MM.1S (cell line): ENCODE results near the gene PERM1.

ENCODE experiments used
- EZH2 ChIP-seq: fragments of 300-600 bp; sonication (generic); optimal IDR thresholded peaks from 2 replicates; pipeline ENCODE3; 2017; ENCODE audit warnings: low read depth, mild to moderate bottlenecking, antibody characterized with exemption, low read length, mixed read lengths
- TF ChIP-seq, protein P1 (sequence below): fragments of 300-600 bp; sonication (generic); IDR thresholded peaks from 2 replicates; pipeline ENCODE4 v1.5.1; 2016; ENCODE audit warnings: antibody characterized with exemption, low read length, mixed read lengths

DNA sequence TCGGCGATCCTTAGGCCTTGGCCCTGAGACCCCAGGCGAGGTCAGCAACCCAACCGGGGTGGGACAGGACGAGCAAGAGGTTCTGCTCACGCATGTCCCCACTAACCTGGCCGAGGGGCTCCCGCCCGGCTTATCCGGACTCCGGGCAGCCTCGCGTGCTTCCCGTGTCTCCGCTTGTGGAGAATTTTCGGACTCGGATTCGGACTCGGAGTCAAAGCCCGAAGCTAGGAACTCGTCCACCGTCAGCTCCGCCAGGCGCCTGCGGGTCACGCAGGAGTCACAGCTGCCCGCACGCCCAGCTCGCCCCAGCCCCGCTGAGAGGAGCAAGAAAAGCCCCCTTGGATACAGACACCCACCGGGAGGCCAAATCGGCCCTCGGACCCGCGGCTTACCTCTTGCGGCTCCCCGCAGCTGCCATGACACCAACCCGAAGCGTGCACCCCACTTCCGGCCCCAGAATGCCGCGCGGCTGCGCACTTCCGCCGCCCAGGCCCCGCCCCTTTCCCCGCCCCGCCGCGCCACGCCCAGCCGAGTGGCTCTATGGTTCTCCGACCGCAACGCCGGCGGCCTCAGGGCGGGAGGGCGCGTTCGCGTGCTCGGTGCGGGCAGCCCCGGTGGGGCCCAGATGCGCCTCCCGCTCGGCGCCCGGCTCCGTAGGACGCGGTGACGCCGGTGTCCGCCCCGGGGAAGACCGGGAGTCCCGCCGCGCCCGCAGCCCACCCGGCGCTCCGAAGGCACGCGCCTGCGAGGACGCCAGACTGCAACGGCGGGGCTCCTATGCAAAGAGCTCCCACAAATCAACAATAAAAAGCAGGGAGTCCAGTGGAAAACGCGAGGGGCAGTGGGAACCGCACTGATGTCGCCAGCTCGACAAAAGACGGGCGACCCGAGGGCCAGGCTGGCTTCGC is 22.8 kb downstream of the PERM1 start, which contains the start of gene NOC2L:
- TF ChIP-seq, protein P1, sequence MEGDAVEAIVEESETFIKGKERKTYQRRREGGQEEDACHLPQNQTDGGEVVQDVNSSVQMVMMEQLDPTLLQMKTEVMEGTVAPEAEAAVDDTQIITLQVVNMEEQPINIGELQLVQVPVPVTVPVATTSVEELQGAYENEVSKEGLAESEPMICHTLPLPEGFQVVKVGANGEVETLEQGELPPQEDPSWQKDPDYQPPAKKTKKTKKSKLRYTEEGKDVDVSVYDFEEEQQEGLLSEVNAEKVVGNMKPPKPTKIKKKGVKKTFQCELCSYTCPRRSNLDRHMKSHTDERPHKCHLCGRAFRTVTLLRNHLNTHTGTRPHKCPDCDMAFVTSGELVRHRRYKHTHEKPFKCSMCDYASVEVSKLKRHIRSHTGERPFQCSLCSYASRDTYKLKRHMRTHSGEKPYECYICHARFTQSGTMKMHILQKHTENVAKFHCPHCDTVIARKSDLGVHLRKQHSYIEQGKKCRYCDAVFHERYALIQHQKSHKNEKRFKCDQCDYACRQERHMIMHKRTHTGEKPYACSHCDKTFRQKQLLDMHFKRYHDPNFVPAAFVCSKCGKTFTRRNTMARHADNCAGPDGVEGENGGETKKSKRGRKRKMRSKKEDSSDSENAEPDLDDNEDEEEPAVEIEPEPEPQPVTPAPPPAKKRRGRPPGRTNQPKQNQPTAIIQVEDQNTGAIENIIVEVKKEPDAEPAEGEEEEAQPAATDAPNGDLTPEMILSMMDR: no peak
- no peak for TF ChIP-seq EZH2
